ENCODE results near the gene USP48.
A peak's percentile ranks its signal among the peaks of the same experiment; 100 is the strongest.

Gene USP48

DNA sequence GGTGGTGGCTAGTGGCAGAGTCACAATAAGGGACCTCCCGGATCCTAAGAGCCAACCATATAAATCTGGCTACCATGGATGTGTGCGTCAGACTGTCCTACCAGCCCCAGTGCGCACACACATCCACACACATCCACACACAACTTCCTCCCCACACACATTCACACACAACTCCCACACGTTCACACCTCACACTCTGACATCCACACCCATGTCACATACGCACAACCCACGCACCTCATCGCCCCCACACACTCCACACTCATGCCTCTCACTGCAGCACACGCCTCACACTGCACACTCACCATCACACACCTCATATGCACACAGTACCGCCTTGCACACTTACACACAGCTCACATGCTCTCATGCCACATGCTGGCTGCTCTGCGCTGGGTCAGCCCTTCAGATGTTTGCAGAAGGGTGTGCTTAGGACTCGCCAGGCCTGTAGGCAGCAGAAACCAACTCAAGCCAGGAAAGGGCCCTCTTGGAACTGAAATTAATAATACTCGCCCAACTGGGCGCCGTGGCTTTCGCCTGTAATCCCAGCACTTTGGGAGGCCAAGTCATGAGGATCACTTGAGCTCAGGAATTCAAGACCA lies 32.1 kb upstream of the USP48 start:
- in situ Hi-C loops (cut with MboI; ENCODE audit: low pct_unique_long_range_greater_than_20kb, low sequenced_read_pairs, unreplicated experiment) = no loop called here
- peak; percentile 17 for DNase-seq (ENCODE audit: low spot score)
- TF ChIP-seq, protein P1, sequence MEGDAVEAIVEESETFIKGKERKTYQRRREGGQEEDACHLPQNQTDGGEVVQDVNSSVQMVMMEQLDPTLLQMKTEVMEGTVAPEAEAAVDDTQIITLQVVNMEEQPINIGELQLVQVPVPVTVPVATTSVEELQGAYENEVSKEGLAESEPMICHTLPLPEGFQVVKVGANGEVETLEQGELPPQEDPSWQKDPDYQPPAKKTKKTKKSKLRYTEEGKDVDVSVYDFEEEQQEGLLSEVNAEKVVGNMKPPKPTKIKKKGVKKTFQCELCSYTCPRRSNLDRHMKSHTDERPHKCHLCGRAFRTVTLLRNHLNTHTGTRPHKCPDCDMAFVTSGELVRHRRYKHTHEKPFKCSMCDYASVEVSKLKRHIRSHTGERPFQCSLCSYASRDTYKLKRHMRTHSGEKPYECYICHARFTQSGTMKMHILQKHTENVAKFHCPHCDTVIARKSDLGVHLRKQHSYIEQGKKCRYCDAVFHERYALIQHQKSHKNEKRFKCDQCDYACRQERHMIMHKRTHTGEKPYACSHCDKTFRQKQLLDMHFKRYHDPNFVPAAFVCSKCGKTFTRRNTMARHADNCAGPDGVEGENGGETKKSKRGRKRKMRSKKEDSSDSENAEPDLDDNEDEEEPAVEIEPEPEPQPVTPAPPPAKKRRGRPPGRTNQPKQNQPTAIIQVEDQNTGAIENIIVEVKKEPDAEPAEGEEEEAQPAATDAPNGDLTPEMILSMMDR (IDR thresholded peaks at IDR 0.05; ENCODE audit: extremely low read depth, insufficient read depth, missing control alignments) = no peak

DNA sequence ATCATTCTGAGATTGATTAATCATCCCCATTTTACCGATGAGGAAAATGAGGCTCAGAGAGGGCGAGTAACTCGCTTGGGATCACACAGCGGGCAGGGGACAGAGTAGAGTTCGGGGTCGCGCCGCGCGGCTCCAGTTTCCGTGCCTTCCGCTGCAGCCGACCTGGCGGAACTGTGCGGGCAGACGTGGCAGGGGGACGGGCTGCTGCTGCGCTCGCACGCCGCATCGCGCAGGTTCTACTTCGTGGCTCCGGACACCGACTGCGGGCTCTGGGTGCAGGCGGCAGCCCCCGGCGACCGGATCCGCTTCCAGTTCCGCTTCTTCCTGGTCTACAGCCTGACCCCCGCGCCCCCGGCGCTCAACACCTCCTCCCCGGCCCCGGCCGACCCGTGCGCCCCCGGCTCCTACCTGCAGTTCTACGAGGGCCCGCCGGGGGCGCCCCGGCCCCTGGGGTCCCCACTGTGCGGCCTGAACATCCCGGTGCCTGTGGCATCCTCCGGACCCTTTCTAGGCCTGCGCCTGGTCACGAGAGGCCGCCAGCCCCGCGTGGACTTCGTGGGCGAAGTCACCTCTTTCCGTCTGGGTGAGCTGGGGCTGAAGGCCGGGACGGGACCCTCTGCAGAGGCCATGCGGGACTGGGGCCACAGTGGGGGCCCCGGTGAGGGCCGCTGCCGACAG lies 31.4 kb upstream of the USP48 start:
- in situ Hi-C loops (cut with MboI; ENCODE audit: low pct_unique_long_range_greater_than_20kb, low sequenced_read_pairs, unreplicated experiment) = no loop called here
- DNase-seq (ENCODE audit: low spot score) = peak; percentile 78
- TF ChIP-seq, protein P1 (IDR thresholded peaks at IDR 0.05; ENCODE audit: extremely low read depth, insufficient read depth, missing control alignments) = peak; percentile 62

DNA sequence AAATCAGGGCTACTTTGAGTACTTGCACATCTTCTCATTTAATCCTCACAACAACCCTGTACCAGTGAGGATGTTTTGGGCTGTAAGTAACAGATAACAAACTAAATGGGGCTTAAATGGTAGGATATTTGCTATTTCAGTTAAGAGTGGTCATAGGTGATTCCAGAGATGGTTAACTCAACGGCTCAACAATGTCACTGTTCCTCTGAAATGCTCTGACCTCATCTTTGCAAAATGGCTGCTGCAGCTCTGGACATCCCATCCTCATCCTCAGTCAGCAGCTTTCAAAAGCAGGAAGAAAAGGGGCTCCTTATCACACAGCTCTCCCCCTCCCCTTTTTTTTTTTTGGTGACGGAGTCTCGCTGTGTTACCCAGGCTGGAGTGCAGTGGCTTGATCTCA lies 30.6 kb upstream of the USP48 start:
- TF ChIP-seq, protein P1 (IDR thresholded peaks at IDR 0.05; ENCODE audit: extremely low read depth, insufficient read depth, missing control alignments) = no peak
- DNase-seq (ENCODE audit: low spot score) = no peak
- in situ Hi-C loops (cut with MboI; ENCODE audit: low pct_unique_long_range_greater_than_20kb, low sequenced_read_pairs, unreplicated experiment) = no loop called here

DNA sequence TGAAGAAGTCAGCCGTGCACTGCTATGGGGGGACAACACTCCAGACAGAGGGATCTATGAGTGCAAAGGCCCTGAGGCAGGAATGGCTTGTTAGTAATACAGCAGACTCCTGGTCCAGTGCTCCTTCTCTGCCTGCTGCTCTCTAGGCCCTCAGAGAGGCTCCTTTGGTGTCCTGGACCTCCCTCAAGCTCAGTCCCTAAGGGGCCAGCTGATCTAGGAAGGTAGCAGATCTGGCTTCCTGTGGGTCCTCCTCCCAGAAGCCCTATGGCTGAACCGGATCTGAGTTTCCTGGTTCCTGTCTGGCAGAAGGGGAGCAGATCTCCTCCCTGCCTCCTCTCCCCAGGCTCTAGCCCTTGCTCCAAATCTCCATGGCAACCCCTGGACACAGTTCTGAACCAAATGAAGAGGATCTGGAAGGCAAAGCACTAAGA lies 28.9 kb upstream of the USP48 start, which contains the start of gene LDLRAD2:
Gene LDLRAD2 (plus strand): TSS at position 391 of the 431 bp plus-strand sequence. CDS start 187 bp downstream, outside the sequence.
- in situ Hi-C loops (cut with MboI; ENCODE audit: low pct_unique_long_range_greater_than_20kb, low sequenced_read_pairs, unreplicated experiment) = no loop called here
- DNase-seq (ENCODE audit: low spot score) = peak; percentile 13
- TF ChIP-seq, protein P1 (IDR thresholded peaks at IDR 0.05; ENCODE audit: extremely low read depth, insufficient read depth, missing control alignments) = no peak

DNA sequence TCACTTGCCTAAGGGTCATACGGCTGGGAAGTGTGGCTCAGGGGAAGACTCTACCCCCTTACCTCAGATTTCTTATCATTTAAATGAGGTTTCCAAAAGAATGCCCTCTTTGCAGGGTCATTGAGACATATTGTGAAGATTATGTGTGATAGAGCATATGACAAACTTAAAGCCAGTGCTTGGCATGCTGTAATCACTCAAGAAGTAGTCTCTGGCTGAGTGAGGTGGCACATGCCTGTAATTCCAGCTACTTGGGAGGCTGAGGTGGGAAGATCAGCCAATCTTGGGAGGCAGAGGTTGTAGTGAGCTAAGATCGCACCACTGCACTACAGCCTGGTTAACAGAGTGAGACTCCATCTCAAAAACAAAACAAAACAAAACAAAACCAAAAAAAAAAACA lies 21.6 kb upstream of the USP48 start:
- in situ Hi-C loops (cut with MboI; ENCODE audit: low pct_unique_long_range_greater_than_20kb, low sequenced_read_pairs, unreplicated experiment) = no loop called here
- DNase-seq (ENCODE audit: low spot score) = no peak
- TF ChIP-seq, protein P1 (IDR thresholded peaks at IDR 0.05; ENCODE audit: extremely low read depth, insufficient read depth, missing control alignments) = no peak

DNA sequence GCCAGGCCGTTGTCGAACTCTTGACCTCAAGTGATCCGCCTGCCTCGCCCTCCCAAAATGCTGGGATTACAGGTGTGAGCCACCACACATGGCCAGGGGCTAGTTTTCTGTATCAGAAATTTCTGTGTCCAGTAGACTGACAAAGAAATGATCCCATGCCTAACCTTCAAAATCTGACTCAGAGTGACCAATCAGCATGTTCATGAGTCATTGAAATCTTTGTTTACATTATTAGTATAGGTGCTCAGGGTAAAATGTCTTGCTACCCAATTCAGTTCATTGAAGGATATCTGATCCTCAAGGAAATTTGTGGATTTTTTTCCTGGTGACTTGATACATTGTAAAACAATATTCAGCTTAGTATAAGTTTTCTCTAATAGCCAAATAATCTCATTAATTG lies 18.2 kb upstream of the USP48 start:
- DNase-seq (ENCODE audit: low spot score) = no peak
- TF ChIP-seq, protein P1 (IDR thresholded peaks at IDR 0.05; ENCODE audit: extremely low read depth, insufficient read depth, missing control alignments) = no peak
- in situ Hi-C loops (cut with MboI; ENCODE audit: low pct_unique_long_range_greater_than_20kb, low sequenced_read_pairs, unreplicated experiment) = no loop called here

All from GM13977 (cell line).